HG03095 (cell line): ENCODE data around the gene MUSTN1.

Source experiments
- ATAC-seq: cut with Tn5 transposase; IDR thresholded peaks from one replicate; pipeline ENCODE4 v1.9.1; 2021; ENCODE audit warnings: moderate library complexity; ENCODE audit not compliant: unreplicated experiment

Gene MUSTN1

DNA sequence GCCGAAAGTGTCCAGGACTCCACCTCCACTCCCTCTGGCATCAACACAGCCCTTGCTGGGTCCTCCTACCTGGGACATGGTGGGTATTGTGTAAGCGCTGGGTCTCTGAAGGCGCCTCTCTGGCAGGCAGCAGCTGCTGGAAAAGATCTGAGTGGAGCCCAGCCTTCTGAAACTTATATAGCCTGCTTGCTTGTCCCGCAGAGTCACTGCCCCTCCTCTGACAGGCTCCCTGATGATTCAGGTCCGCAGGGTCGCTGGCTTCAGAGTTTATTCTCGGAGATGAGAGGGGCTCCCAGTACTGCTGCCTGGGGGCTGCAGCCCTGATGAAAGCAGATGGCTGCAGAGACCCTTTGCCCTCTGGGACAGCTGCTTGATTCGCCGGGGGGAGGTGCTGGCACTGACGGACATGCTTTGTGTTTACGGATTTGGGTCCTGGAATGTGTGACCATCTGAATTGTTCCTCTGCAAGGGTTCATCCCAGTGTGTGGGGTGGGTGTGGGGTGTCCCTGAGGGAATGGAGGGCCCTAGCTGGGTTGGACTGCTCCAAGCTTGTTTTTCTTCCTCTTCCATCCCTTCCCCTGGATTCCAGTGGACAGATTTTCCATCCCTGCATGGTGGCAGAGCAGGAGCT, at the start of gene MUSTN1:
MUSTN1 (minus strand) TSS at position 149 of the 631 bp plus-strand sequence; CDS start at position 78, 71 bp downstream.
- ATAC-seq, result no peak

- ATAC-seq, result no peak
Observed at GRCh38 chr3:52882377-52882776, 47.6 kb upstream of the MUSTN1 start.

DNA sequence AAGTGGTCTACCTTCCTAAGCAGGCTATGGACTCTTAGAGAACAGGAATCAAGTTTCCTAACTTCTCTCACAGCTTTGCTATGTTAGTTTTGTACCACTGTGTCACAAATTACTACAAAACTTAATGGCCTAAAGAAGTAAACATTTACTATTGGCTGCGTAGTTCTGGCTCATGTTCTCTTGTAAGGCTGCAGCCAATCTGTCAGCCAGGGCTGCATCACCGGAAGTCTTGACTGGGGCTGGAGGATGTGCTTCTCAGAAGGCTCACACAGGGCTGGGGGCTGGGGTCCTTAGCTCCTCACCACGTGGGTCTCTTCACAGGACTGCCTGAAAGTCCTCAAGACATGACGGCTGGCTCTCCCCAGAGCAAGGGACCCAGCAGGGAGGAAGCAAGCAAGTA, 47.1 kb upstream of the MUSTN1 start:
- ATAC-seq, result no peak

DNA sequence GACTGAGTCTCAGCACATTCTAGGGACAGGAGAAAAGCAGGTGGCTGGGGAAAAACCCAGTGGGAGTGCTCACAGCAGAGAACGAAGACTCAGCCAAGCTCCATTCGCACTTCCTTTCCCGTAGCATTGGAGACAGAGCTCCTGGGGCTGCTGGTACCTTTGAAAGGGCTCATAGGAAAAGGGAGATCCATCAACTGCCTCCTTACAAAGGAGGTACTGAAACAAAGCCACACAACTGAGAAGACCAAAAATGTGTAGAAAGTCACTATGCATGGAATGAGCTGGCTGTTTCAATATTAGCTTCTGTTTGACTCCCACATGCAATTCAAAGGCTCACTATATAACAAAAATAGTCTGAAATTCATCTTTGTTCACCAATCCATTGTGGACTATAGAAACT, 45.7 kb upstream of the MUSTN1 start:
- ATAC-seq, result no peak

GRCh38 chr3:52880047-52880446, 45.2 kb upstream of the MUSTN1 start:
- no peak for ATAC-seq

DNA sequence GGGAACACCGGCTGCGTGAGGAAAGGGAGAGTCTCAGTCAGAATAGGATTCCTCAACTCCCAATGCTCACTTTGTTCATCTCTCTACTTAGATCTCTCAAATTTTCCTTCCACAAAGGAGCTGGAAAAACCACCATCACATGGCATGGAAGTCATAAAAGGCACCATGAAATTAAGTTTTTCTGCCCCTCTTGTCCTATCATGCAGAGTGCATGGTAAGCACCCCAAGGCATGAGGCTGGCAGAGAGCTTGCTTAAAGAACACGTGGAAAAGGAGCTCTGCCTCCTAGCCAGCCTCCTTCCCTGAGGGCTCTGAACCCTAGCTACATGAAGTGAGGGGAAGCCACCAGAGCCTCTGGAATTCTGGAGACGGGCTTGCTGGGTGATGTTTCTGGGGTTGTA, 44.8 kb upstream of the MUSTN1 start:
- ATAC-seq, result no peak

- no peak for ATAC-seq
Observed at GRCh38 chr3:52879090-52879489, 44.3 kb upstream of the MUSTN1 start.

DNA sequence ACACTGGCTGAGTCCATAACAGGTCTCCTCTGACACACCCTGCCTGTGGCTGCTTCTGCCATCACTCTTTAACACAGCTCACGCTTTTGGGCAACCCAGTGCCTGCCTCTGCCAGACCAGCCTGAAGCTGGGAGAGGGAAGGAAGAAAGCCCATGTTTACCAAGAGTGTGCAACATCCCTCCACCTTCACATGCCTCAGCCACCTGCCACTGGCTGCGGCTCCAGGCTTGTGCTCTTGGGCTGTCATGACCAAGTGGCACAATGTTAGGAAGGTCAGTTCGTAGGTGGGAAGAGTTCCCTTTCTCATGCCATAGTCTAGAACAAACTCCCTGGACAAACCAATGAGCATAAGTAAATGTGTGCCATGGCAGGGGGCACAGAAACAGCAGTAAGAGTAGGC, 42.3 kb upstream of the MUSTN1 start:
- no peak for ATAC-seq

DNA sequence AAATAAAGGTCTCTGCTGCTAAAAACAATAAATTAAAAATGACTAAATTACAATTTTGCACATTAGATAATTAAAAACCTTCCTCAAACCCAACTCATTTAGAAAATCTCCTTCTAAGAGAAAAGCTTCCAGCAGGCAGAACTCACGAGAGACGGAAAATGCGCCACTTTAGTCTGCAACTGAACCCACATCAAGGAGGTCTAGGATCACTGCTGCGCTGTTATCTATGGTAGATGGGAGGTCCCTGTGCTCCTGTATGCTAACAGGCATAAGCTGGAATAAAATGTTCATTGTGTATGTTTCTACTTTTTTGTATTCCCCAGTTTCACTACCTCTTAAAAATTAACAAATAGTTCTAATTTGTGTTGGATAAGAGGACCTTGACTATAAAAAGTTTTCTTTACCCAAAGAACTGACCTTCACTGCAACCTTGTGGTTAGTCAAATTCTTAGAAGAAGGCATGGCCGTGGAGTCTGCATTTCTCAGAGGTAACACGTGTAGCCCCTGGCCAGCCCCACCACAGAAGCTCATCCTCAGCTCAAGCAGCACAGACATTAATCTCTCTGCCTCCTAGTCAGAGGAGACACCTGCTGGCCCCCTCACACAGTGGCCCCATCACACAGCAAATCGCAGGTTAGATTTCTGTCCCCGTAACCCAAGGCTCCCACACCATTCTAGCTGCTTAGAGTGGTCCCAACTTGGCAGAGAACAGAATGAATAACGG, 40.2 kb upstream of the MUSTN1 start:
- ATAC-seq, result no peak

- ATAC-seq, result no peak
Observed at GRCh38 chr3:52874160-52874701, 39.4 kb upstream of the MUSTN1 start.

GRCh38 chr3:52873433-52874159, 38.8 kb upstream of the MUSTN1 start:
- no peak for ATAC-seq

DNA sequence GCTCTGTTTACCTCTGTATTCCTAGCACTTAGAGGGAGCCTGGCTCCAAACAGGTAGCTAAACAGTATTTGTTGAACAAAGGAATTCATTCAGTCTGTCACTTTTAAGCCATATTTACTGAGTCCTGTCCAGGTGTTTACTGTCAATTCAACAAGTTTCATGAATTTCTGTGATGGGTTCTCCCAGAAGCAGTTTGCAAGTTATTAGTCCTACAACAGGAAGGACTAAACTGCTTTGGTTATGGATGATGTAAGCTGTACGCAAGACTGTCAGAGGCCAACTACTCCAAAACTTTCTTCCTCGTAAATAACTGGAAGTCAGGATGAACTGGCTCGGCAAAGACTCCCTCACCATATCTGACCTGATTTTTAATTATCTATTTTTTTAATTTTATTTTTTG, 37.4 kb upstream of the MUSTN1 start:
- no peak for ATAC-seq

DNA sequence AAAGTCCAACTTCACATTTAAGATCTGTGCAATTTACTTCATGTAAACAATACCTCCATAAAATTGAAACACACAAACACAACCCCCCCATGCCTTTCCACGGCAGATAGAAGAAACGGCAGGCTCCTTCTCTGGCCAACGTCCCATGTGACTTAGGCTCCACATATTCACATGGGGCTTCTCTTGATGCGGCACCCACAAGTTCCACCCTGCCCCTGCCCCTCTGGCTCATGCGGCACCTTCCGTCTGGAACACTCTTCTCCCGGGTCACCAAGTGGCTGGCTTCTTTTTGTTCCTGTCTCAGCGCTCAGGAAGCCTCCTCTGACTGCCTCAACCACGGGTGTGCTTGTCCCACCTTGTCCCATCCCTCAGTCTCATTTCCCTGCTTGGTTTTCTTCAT, 36.9 kb upstream of the MUSTN1 start:
- ATAC-seq, result no peak

GRCh38 chr3:52870471-52870870, 35.7 kb upstream of the MUSTN1 start:
- no peak for ATAC-seq

DNA sequence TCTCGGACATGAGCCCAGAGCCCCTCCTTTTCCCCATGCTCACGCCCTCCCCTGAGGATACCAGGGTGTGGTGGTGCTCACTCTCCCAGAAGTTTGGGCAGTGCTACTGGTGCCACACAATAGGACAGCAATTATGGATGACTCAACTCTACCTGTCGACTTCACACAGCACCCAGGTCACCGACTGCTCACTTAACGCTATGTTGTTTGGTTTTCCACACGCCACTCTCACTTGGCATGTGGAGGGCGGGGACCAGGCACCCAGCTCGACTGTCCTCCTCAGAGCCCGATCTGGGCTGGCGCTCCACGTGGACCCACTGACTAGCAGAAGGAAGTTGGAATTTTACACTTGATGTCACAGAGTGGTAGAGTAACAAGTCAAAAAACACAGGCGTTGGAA, 31.6 kb upstream of the MUSTN1 start:
- no peak for ATAC-seq

DNA sequence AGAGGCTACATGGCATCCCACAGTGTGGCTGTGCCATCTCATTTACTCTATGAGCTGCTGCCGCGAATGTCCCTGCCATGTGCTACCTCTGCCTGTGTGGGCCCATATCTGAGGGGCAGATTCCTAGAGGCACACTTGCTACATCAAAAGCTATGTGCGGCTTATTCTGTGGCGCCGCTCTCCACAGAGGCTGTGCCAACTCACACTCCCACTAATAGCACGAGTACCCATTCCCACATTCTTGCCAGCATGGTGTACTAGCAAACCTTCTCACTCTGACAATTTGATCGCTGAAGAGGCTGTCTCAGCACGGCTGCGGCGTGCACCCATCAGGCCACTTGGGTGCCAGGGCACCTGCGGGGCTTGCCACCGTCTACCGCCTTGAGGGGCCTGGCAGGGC, 31.2 kb upstream of the MUSTN1 start:
- no peak for ATAC-seq

- no peak for ATAC-seq
Observed at GRCh38 chr3:52860424-52860768, 25.6 kb upstream of the MUSTN1 start.

DNA sequence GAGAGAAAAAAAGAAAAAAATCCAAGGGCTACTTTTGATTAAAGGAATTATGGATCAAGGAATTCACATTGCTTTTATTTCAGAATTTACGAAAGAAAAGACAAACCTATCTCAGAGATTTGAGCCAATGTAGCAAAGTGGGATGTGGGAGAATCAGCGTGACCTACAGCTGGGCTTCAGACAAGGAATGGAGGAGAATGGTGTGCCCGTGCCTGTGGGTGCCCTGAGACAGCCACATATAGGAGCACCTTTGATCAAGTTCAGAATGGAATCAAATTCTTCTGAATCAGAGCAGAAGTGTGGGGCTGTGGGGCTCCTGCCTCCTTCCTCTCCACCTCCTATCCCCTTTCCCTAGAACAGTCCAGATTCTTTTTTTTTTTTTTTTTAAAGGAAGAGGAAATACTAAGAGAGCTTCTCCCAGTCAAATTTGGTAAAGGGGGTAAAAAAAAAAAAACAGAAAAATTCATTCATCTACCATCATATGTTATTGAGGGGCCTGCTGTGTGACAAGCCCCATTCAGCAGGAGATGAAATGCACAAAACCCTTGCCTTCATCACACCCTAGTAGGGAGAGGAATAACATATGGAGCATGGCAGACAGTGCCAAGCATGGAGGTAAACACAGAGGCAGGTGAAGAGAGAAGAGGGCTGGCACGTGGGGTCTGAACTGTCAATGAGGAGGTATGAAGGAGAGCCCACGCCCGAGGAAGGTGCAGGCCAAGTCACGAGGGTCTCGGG, 25.0 kb upstream of the MUSTN1 start:
- ATAC-seq, result no peak

DNA sequence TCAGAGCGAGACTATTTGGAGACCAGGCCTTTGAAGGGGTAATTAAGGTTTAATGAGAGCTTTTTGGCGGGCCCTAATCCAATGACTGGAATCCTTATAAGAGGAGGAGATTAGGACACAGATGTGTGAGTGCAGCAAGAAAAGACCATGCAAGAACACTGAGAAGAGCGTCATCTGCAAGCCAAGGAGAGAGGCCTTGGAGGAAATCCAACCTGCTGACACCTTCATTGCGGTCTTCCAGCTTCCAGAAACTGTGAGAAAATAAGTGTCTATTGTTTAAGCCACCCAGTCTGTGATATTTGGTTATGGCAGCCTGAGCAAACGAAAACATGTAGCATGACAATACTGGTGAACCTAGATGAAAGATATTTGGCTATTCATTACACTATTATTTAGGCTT, 23.0 kb upstream of the MUSTN1 start:
- no peak for ATAC-seq

- no peak for ATAC-seq
Observed at GRCh38 chr3:52857133-52857532, 22.3 kb upstream of the MUSTN1 start.

- no peak for ATAC-seq
Observed at GRCh38 chr3:52856666-52857065, 21.8 kb upstream of the MUSTN1 start.
